ENCODE measurements around the gene PDE4D.

GRCh38 chr5:59279979-59280378 lies 613.5 kb downstream of the PDE4D start:
- TF ChIP-seq CTCF (IDR thresholded peaks at IDR 0.05) (no peak), ZFX (IDR thresholded peaks at IDR 0.05; ENCODE audit: borderline replicate concordance) (no peak)

Data from 22Rv1 (cell line).